OCI-LY7 (cell line): ENCODE data around the gene TLDC2. TPM values are rescaled to one million over a fixed set of nuclear protein-coding genes. Genes with fewer than 3 reads are reported as not detected.
"Not testable (repeated sequence)": the region's sequence is repeated elsewhere in the genome, so short reads cannot be mapped to it uniquely, and the experiment has no call there.

Source experiments
- BruUV-seq: library from RNA; stranded (reverse); fragments of 400-500 nt; replicated peaks from 2 replicates; lab custom pipeline; 2021; lab: Mats Ljungman, UMichigan
- CTCF ChIA-PET: fragments of 300-600 bp; sonication (Branson Sonifier 250); formaldehyde crosslinking; loops from one replicate; lab custom pipeline; 2022; ENCODE audit warnings: antibody characterized with exemption; ENCODE audit not compliant: unreplicated experiment; lab: Charles Lee
- POLR2A ChIA-PET: fragments of 300-600 bp; sonication (Branson Sonifier 250); formaldehyde crosslinking; loops from one replicate; lab custom pipeline; 2022; ENCODE audit warnings: antibody characterized with exemption; lab: Charles Lee
- DNase-seq: peaks from one replicate; pipeline ENCODE4 v3.0.0-alpha.2; 2015; ENCODE audit warnings: low spot score
- H2AFZ ChIP-seq: fragments of 200-600 bp; sonication (generic), shearing (Covaris generic); 2 replicates; pipeline ENCODE4 v1.6.1; 2014; ENCODE audit warnings: mild to moderate bottlenecking, antibody characterized with exemption, low read length, moderate library complexity
- H3K27ac ChIP-seq: fragments of 200-600 bp; sonication (generic); 2 replicates; pipeline ENCODE4 v1.5.1; 2014; ENCODE audit warnings: mixed run types, low read depth, mild to moderate bottlenecking, moderate library complexity, low read length, inconsistent platforms; ENCODE audit not compliant: poor library complexity, severe bottlenecking
- H3K36me3 ChIP-seq: fragments of 200-600 bp; sonication (generic); 2 replicates; pipeline ENCODE4 v1.6.1; 2014; ENCODE audit warnings: mild to moderate bottlenecking, antibody characterized with exemption, low read length, moderate library complexity, mixed read lengths; ENCODE audit not compliant: insufficient read depth
- H3K4me1 ChIP-seq: fragments of 200-600 bp; sonication (generic); 2 replicates; pipeline ENCODE4 v1.5.1; 2014; ENCODE audit warnings: mild to moderate bottlenecking, low read length; ENCODE audit not compliant: insufficient read depth, poor library complexity, severe bottlenecking
- H3K4me2 ChIP-seq: fragments of 200-600 bp; sonication (generic); 2 replicates; pipeline ENCODE4 v1.6.1; 2014; ENCODE audit warnings: mild to moderate bottlenecking, low read length
- H3K4me3 ChIP-seq: fragments of 200-600 bp; sonication (generic); 2 replicates; pipeline ENCODE4 v1.5.1; 2014; ENCODE audit warnings: mild to moderate bottlenecking, low read depth, low read length; ENCODE audit not compliant: poor library complexity, severe bottlenecking
- H3K79me2 ChIP-seq: fragments of 200-600 bp; sonication (generic); 2 replicates; pipeline ENCODE4 v1.6.1; 2016; ENCODE audit warnings: low read depth, mild to moderate bottlenecking, low read length, moderate library complexity, mixed read lengths; ENCODE audit not compliant: insufficient read depth
- H3K9me2 ChIP-seq: fragments of 200-600 bp; sonication (generic); 2 replicates; pipeline ENCODE4 v1.6.1; 2016; ENCODE audit warnings: mild to moderate bottlenecking, low read length, mixed read lengths; ENCODE audit not compliant: insufficient read depth
- H3K9me3 ChIP-seq: fragments of 200-600 bp; sonication (generic); 2 replicates; pipeline ENCODE4 v1.6.1; 2014; ENCODE audit warnings: mild to moderate bottlenecking, mixed run types, low read length, mixed read lengths
- H4K20me1 ChIP-seq: fragments of 200-600 bp; sonication (generic); 2 replicates; pipeline ENCODE4 v1.6.1; 2014; ENCODE audit warnings: mild to moderate bottlenecking, antibody characterized with exemption, low read length, moderate library complexity, mixed read lengths; ENCODE audit not compliant: insufficient read depth
- EZH2phosphoT487 ChIP-seq: fragments of 200-600 bp; sonication (generic); IDR thresholded peaks from 2 replicates; pipeline ENCODE4 v1.6.1; 2018; ENCODE audit warnings: low read depth, borderline replicate concordance, mild to moderate bottlenecking, mixed run types, antibody characterized with exemption, low read length, moderate library complexity, mixed read lengths
- intact Hi-C: fragments of 100-400 bp; cut with micrococcal nuclease; formaldehyde crosslinking; loops from one replicate; pipeline ENCODE4 v1.10.0; 2022; ENCODE audit not compliant: unreplicated experiment
- total RNA-seq, 2 experiments: library from RNA; depleted of rRNA in 1 of 2; stranded (reverse); fragments of >200 nt in 1 of 2; shearing (Covaris generic) in 1 of 2; gene quantifications; 2 replicates each; pipeline ENCODE4 v1.2.3, GENCODE V29; 2014 to 2022
- TF ChIP-seq, protein P1 (sequence below): fragments of 200-600 bp; sonication (generic); conservative IDR thresholded peaks from 2 replicates; pipeline ENCODE4 v1.5.1; 2014; ENCODE audit warnings: mild to moderate bottlenecking, antibody characterized with exemption, low read length, moderate library complexity, mixed read lengths

Gene TLDC2
- total RNA-seq, 2 experiments from 2014 or later = not detected

DNA sequence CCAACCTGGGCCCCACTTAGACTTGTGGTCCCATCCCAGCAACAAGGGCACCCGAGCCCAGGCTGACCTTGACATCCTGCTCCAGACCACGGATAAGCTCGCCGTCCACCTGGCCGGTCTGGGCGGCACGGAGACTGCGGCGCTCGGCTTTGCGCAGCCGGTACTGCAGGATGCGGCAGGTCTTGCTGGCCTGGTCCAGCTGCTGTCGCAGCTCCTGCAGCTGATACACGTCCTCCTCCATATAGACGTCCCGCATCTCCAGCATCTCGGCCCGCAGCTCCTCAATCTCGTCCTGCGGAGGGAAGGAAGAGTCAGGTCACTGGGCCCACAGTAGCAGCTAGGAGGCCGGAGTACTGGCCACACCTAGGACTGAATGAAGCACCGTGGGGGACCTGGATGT is 36.8 kb upstream of the TLDC2 start:
- intact Hi-C loops = no loop called here
- Histone ChIP-seq H3K79me2 (no peaks in the 10 kb centered on the region), H3K9me2 (no peaks in the 10 kb centered on the region), H3K4me3 (no peak overlapping the region), H3K4me1 (peaks cover 66% of the 10 kb centered on the region), H3K4me2 (no peak overlapping the region), H3K9me3 (no peaks in the 10 kb centered on the region), H3K27ac (no peak overlapping the region), H2AFZ (no peak overlapping the region), H3K36me3 (no peaks in the 10 kb centered on the region), H4K20me1 (no peaks in the 10 kb centered on the region)
- no peak for DNase-seq
- TF ChIP-seq, protein P1, sequence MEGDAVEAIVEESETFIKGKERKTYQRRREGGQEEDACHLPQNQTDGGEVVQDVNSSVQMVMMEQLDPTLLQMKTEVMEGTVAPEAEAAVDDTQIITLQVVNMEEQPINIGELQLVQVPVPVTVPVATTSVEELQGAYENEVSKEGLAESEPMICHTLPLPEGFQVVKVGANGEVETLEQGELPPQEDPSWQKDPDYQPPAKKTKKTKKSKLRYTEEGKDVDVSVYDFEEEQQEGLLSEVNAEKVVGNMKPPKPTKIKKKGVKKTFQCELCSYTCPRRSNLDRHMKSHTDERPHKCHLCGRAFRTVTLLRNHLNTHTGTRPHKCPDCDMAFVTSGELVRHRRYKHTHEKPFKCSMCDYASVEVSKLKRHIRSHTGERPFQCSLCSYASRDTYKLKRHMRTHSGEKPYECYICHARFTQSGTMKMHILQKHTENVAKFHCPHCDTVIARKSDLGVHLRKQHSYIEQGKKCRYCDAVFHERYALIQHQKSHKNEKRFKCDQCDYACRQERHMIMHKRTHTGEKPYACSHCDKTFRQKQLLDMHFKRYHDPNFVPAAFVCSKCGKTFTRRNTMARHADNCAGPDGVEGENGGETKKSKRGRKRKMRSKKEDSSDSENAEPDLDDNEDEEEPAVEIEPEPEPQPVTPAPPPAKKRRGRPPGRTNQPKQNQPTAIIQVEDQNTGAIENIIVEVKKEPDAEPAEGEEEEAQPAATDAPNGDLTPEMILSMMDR = no peak
- TF ChIP-seq EZH2phosphoT487 = no peak
- BruUV-seq = no TSS peak
- CTCF ChIA-PET = no interaction called here
- POLR2A ChIA-PET = interaction anchor here (1.2 to 1.5 kb wide), 2 partner anchors 8 to 13 kb away, joined by 4 read pairs; no protein-coding TSS in a partner anchor

DNA sequence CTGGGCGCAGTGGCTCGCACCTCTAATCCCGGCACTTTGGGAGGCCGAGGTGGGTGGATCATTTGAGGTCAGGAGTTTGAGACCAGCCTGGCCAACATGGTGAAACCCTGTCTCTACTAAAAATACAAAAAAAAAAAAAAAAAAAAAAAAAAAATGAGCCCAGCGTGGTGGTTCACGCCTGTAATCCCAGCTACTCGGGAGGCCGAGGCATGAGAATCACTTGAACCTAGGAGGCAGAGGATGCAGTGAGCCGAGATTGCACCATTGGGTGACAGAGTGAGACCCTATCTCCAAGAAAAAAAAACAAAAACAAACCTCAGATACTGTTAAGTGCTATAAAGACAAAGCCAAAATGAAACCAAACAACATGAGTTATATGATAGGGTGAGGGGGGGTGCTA is 34.9 kb upstream of the TLDC2 start:
- H2AFZ ChIP-seq, H3K9me3 ChIP-seq, H3K9me2 ChIP-seq, H4K20me1 ChIP-seq, CTCF ChIA-PET, H3K36me3 ChIP-seq, H3K79me2 ChIP-seq, DNase-seq, BruUV-seq, H3K4me3 ChIP-seq: not testable (repeated sequence)
- POLR2A ChIA-PET = interaction anchor here (0.6 kb wide), 1 partner anchor 17 kb away, joined by 3 read pairs; no protein-coding TSS in a partner anchor
- Histone ChIP-seq H3K4me2 (peak overlapping the region; percentile 73), H3K27ac (peak overlapping the region; percentile 93), H3K4me1 (peaks cover 72% of the 10 kb centered on the region)
- intact Hi-C loops = loop anchor here (5.0 kb wide), 1 partner anchor 369 kb away; no protein-coding TSS in a partner anchor

DNA sequence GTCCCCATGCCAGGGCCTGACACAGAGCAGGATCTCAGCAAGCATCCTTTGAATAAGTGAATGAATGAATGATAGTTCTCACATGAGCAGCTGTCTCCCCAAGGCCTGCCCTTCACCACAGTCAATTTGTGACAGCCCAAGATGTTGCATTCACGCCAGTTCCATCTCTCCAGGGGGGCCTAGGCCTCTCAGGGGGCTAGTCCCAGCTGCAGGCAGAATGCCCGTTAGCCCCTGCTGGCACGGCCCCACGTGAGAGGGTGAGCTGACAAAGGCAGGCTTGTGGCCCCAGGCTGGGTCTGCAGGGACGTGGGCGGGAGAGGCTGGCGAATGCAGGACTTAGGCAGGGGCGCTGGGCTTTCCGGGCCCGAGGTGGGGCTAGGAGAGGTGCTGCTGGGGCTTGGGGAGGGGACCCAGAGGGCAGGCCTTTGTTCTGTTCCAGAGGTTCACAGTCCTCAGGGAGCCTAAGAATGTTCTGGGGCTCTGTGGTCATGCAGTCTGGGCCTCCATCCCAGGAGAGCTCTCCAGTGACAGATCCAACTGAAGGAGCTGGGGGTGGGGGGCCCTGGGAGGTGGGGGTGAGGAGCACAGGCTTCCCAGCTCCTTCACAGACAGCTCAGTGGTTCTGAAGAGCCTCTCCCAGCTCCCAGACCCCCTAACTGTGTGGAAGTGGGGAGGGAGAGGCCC is 30.5 kb upstream of the TLDC2 start:
- Histone ChIP-seq H3K79me2 (no peaks in the 10 kb centered on the region), H2AFZ (peak overlapping the region; percentile 40; the same call in 1 of the 2 replicates), H3K4me1 (peaks cover 93% of the 10 kb centered on the region), H3K4me3 (peak overlapping the region; percentile 24), H3K27ac (peak overlapping the region; percentile 93), H3K9me3 (peaks cover 1% of the 10 kb centered on the region), H3K4me2 (peak overlapping the region; percentile 57), H3K9me2 (no peaks in the 10 kb centered on the region), H4K20me1 (no peaks in the 10 kb centered on the region), H3K36me3 (peaks cover 2% of the 10 kb centered on the region; the same call in 1 of the 2 replicates)
- ChIA-PET POLR2A (interaction anchor here (0.8 to 7.8 kb wide), 5 partner anchors 10 to 34 kb away, joined by 3 to 87 read pairs (median 3); no protein-coding TSS in a partner anchor), CTCF (interaction anchor here (0.9 to 3.9 kb wide), 3 partner anchors 9 to 37 kb away, joined by 3 to 22 read pairs (median 10); a partner anchor contains a TSS)
- DNase-seq = peak; percentile 57
- BruUV-seq = no TSS peak
- intact Hi-C loops = no loop called here
- no peak for TF ChIP-seq EZH2phosphoT487
- TF ChIP-seq, protein P1 = no peak
